Ovary (tissue), 9 donors: ENCODE measurements around the gene MAS1L. TPM values are rescaled to one million over a fixed set of nuclear protein-coding genes. Genes with fewer than 3 reads are reported as not detected.

Source experiments
- DNase-seq, 5 donors: peaks; one replicate each; pipeline ENCODE4 v3.0.0-alpha.2; 2019 to 2020
- H3K27ac ChIP-seq, 2 donors: fragments of 200-600 bp; one replicate each; pipeline versions ENCODE4 v1.5.1 to v1.8.0; 2019 to 2022
- H3K27me3 ChIP-seq: fragments of 200-600 bp; one replicate; pipeline ENCODE4 v1.8.0; 2022
- H3K36me3 ChIP-seq: fragments of 200-600 bp; sonication (generic); one replicate; pipeline ENCODE4 v1.5.1; 2019
- H3K4me1 ChIP-seq: one replicate; pipeline ENCODE4 v1.8.1; 2013; ENCODE audit warnings: mild to moderate bottlenecking, moderate library complexity; ENCODE audit not compliant: insufficient read depth
- H3K4me3 ChIP-seq: fragments of 200-600 bp; sonication (generic); one replicate; pipeline ENCODE4 v1.5.1; 2017
- H3K9me3 ChIP-seq, 2 donors: fragments of 200-600 bp in 1 of 2; sonication (generic) in 1 of 2; one replicate each; pipeline versions ENCODE4 v1.5.1 to v1.8.1; 2013 to 2019; ENCODE audit warnings: mild to moderate bottlenecking in 1 of 2, moderate library complexity in 1 of 2
- EP300 ChIP-seq: sonication (generic); formaldehyde crosslinking; IDR thresholded peaks from one replicate; pipeline ENCODE4 v1.6.1; 2017; ENCODE audit warnings: antibody characterized with exemption
- POLR2A ChIP-seq: fragments of 450-650 bp; IDR thresholded peaks from one replicate; pipeline ENCODE4 v1.6.1; 2017; ENCODE audit warnings: antibody characterized with exemption, mild to moderate bottlenecking, moderate library complexity
- WGBS, 3 donors: extraction: QIAGEN DNeasy Blood & Tissue Kit in 1 of 3; methylation state at CpG; one replicate each; pipeline versions ENCODE4 v1.1.5 to v1.1.7; 2013 to 2017; 5-methylcytosine and 5-hydroxymethylcytosine counted together
- intact Hi-C, 4 donors: fragments of 100-400 bp; cut with DNase I; formaldehyde crosslinking; loops; one replicate each; pipeline versions ENCODE4 v1.11.0 to v1.15.1; 2022 to 2023
- polyA plus RNA-seq, 2 donors: library from polyadenylated mRNA; stranded (reverse); fragments of 200-250 nt in 1 of 2; fragments of 350-450 nt in 1 of 2; fragmentation: Illumina TruSeq in 1 of 2; extraction: RNeasy Lipid Tissue Mini Kit (QIAGEN cat#74804) in 1 of 2; gene quantifications; one replicate each; pipeline ENCODE4 v1.2.3, GENCODE V29; 2013 to 2014
- total RNA-seq, 7 donors: library from RNA; depleted of rRNA in 2 of 7; stranded (reverse); fragments of >200 nt in 2 of 7; fragmentation: NEBNext Ultra II Directional in 3 of 7; extraction: Animal tissue kit (Norgen Biotek cat#: 25700) in 3 of 7; gene quantifications; one replicate each; pipeline versions ENCODE4 v1.1.0 to v1.2.4, GENCODE V29; 2016 to 2023
- TF ChIP-seq, protein P1 (sequence below), 3 donors: fragments of 450-650 bp in 2 of 3; fragments of 200-600 bp in 1 of 3; IDR thresholded peaks; one replicate each; pipeline versions ENCODE4 v1.5.1 to v1.8.0; 2016 to 2022; ENCODE audit warnings: antibody characterized with exemption in 3 of 3, mild to moderate bottlenecking in 1 of 3
- donor health status: DM: no; HTN: no; CAD: no; lungs with moderate emphysema.
- donor health status: DM: no; HTN: no; CAD: no.
- donor health status: Bipolar disorder and iron deficiency.
- donor health status: DM: yes; HTN: yes; CAD: no.
- donor health status: DM: no; HTN: no; CAD: no.
- donor health status: DM: yes; HTN: yes; CAD: no.

Gene MAS1L
- total and polyA plus RNA-seq, 9 donors, result 0.15 TPM; not detected in 8

GRCh38 chr6:29500594-29500993 lies 12.8 kb upstream of the MAS1L start:
- Histone ChIP-seq H3K4me1 (no peaks in the 10 kb centered on the region), H3K9me3 (no peaks in the 10 kb centered on the region), H3K27ac (no peak overlapping the region), H3K4me3 (no peak overlapping the region), H3K36me3 (no peaks in the 10 kb centered on the region), H3K27me3 (no peaks in the 10 kb centered on the region)
- DNase-seq, result no peak
- WGBS, 3 donors, result 79 to 86% (median 82%) methylated on average over 8 of the region's 8 CpGs
- TF ChIP-seq EP300, result no peak
- TF ChIP-seq, protein P1, sequence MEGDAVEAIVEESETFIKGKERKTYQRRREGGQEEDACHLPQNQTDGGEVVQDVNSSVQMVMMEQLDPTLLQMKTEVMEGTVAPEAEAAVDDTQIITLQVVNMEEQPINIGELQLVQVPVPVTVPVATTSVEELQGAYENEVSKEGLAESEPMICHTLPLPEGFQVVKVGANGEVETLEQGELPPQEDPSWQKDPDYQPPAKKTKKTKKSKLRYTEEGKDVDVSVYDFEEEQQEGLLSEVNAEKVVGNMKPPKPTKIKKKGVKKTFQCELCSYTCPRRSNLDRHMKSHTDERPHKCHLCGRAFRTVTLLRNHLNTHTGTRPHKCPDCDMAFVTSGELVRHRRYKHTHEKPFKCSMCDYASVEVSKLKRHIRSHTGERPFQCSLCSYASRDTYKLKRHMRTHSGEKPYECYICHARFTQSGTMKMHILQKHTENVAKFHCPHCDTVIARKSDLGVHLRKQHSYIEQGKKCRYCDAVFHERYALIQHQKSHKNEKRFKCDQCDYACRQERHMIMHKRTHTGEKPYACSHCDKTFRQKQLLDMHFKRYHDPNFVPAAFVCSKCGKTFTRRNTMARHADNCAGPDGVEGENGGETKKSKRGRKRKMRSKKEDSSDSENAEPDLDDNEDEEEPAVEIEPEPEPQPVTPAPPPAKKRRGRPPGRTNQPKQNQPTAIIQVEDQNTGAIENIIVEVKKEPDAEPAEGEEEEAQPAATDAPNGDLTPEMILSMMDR (IDR thresholded peaks at IDR 0.05), result no peak
- TF ChIP-seq POLR2A, result no peak
- intact Hi-C loops, result no loop called here

DNA sequence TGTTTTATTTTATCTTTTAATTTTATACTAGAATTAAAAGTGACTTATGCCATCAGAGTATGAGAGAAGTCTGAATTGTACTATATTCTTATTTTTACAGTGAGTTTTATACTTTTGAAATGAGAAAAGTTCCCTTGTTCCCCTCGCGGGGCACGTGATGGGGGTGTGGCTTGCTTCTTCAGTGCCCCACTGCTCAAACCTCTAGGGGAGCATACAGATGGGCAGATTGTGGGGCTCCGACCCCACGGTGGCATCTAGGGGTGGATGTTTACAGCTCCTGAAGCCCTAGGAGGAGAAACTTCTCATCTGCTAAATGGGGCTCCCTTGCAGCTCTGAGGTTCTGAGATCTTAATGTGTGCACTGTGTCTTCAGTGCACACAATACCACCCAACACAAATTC lies 11.9 kb upstream of the MAS1L start:
- Histone ChIP-seq H3K27ac (no peak overlapping the region), H3K9me3 (no peaks in the 10 kb centered on the region), H3K4me3 (no peak overlapping the region), H3K27me3 (no peaks in the 10 kb centered on the region), H3K36me3 (no peaks in the 10 kb centered on the region), H3K4me1 (no peaks in the 10 kb centered on the region)
- DNase-seq, result no peak
- intact Hi-C loops, result no loop called here
- TF ChIP-seq POLR2A, result no peak
- TF ChIP-seq EP300, result no peak
- TF ChIP-seq, protein P1 (IDR thresholded peaks at IDR 0.05), result no peak
- WGBS, 3 donors, result 75 to 79% (median 77%) methylated on average over 5 of the region's 5 CpGs

DNA sequence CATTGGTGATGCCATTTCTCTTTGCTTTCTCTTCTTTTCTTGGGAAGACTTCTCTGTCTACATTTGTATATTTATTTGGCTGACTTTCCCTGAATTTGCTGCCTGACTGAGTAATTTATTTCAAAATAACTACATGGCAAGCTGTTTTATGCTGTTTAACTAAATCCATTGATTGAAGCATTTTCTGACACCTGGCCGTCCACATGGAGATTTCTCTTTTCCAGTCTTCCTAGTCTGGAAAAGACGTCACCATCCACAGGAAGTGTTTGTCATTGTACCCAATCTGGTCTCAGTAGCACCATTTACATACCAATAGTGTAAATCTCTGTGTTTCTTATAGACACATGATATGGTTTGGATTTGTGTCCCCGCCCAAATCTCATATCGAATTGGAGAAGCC lies 9.2 kb upstream of the MAS1L start:
- Histone ChIP-seq H3K4me1 (no peaks in the 10 kb centered on the region), H3K4me3 (no peak overlapping the region), H3K27me3 (no peaks in the 10 kb centered on the region), H3K36me3 (no peaks in the 10 kb centered on the region), H3K9me3 (no peaks in the 10 kb centered on the region), H3K27ac (no peak overlapping the region)
- WGBS, 3 donors, result 72 to 78% (median 72%) methylated on average over 4 of the region's 4 CpGs
- intact Hi-C loops, result no loop called here
- DNase-seq, result no peak
- TF ChIP-seq POLR2A (no peak), EP300 (no peak)
- TF ChIP-seq, protein P1 (IDR thresholded peaks at IDR 0.05), result no peak

GRCh38 chr6:29495571-29495970 lies 7.8 kb upstream of the MAS1L start:
- Histone ChIP-seq H3K4me3 (no peak overlapping the region), H3K27ac (no peak overlapping the region), H3K9me3 (no peaks in the 10 kb centered on the region), H3K27me3 (no peaks in the 10 kb centered on the region), H3K4me1 (no peaks in the 10 kb centered on the region), H3K36me3 (no peaks in the 10 kb centered on the region)
- intact Hi-C loops, result no loop called here
- DNase-seq, result no peak
- 49 to 62% (median 52%) methylated on average over 4 of the region's 4 CpGs for WGBS, 3 donors
- TF ChIP-seq EP300 (no peak), POLR2A (no peak)
- TF ChIP-seq, protein P1 (IDR thresholded peaks at IDR 0.05), result no peak

DNA sequence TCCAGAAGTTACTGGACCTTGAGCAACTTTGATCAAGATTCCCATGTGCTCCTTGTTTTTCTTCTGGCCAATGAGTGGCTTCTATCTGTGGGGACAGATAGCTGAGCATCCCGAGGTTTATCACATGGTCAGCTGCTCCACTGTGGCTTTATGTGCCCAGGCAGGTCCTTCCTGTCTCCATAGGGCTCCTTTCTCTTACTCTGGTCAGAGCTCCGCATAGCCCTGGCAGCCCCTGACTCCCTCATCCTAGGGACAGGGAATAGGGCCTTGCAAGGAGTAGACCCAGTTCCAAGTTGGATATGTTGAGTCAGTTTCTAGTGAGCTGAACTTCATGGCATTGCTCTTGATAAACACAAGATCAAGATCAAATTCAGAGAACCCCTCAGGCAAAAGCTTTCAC lies 6.4 kb upstream of the MAS1L start:
- DNase-seq, result no peak
- intact Hi-C loops, result no loop called here
- no peaks in the 10 kb centered on the region for H3K36me3 ChIP-seq
- no peak overlapping the region for H3K27ac ChIP-seq
- H3K9me3 ChIP-seq, result no peaks in the 10 kb centered on the region
- no peaks in the 10 kb centered on the region for H3K27me3 ChIP-seq
- WGBS, 3 donors, result 44 to 53% (median 52%) methylated on average over 2 of the region's 2 CpGs
- no peaks in the 10 kb centered on the region for H3K4me1 ChIP-seq
- TF ChIP-seq, protein P1 (IDR thresholded peaks at IDR 0.05), result no peak
- TF ChIP-seq POLR2A (no peak), EP300 (no peak)
- H3K4me3 ChIP-seq, result no peak overlapping the region
